Measurements from ENCODE around the gene RTKN. TPM values are rescaled to one million over a fixed set of nuclear protein-coding genes. Genes with fewer than 3 reads are reported as not detected.

The RTKN gene
- total RNA-seq, 1 experiment from 2014 or later, result 87.1 TPM

- Histone ChIP-seq H3K4me1 (ENCODE audit: insufficient read depth, low read length) (no peaks in the 10 kb centered on the region), H2BK5ac (ENCODE audit: insufficient read length, low read length) (no peak overlapping the region), H3K9me3 (ENCODE audit: control insufficient read depth, low read depth, low read length) (no peaks in the 10 kb centered on the region), H3K79me1 (ENCODE audit: insufficient read depth, low read depth, low read length, poor library complexity, severe bottlenecking) (no peaks in the 10 kb centered on the region), H2AFZ (ENCODE audit: low read length) (no peak overlapping the region), H3K14ac (ENCODE audit: insufficient read depth, low read length) (no peak overlapping the region), H3K27ac (ENCODE audit: insufficient read length, low read depth, low read length) (no peak overlapping the region), H3T11ph (ENCODE audit: low read length) (no peak overlapping the region), H4K8ac (replicated peaks; ENCODE audit: insufficient read length, low read depth, low read length) (no peak overlapping the region), H3K4me2 (ENCODE audit: insufficient read depth, insufficient read length, low read length) (no peak overlapping the region), H2BK20ac (ENCODE audit: low read depth, low read length, poor library complexity, severe bottlenecking) (no peak overlapping the region), H3K56ac (ENCODE audit: insufficient read length, low read depth, low read length) (no peak overlapping the region), H3K79me2 (ENCODE audit: insufficient read depth, low read length) (no peaks in the 10 kb centered on the region), H3K23me2 (ENCODE audit: insufficient read length, low read depth, low read length, poor library complexity, severe bottlenecking) (no peaks in the 10 kb centered on the region), H4K20me1 (ENCODE audit: control insufficient read depth, insufficient read depth, insufficient read length) (no peaks in the 10 kb centered on the region), H3K9ac (ENCODE audit: extremely low read depth, insufficient read length, low read length) (no peak overlapping the region), H2AK5ac (ENCODE audit: insufficient read length, low read length) (no peak overlapping the region), H3K4ac (ENCODE audit: low read depth, low read length) (no peak overlapping the region), H4K5ac (ENCODE audit: insufficient read length, low read depth, low read length) (no peak overlapping the region), H2BK120ac (ENCODE audit: low read depth, low read length, poor library complexity, severe bottlenecking) (no peak overlapping the region), H4K91ac (ENCODE audit: insufficient read length, low read depth, low read length) (no peak overlapping the region), H3K27me3 (ENCODE audit: insufficient read depth, low read length) (no peaks in the 10 kb centered on the region), H3K18ac (ENCODE audit: insufficient read length, low read depth, low read length) (no peak overlapping the region), H2BK12ac (ENCODE audit: insufficient read length, low read depth, low read length) (no peak overlapping the region), H2BK15ac (ENCODE audit: low read depth, low read length) (no peak overlapping the region), H3K23ac (ENCODE audit: insufficient read length, low read depth, low read length) (no peak overlapping the region)
- H3K27me3 Mint-ChIP-seq (ENCODE audit: low read depth), result peaks cover 17% of the 10 kb centered on the region
- H3K9me3 Mint-ChIP-seq, result no peaks in the 10 kb centered on the region
- no peak for DNase-seq
- H3K36me3 Mint-ChIP-seq (ENCODE audit: insufficient read depth in 1 of 3, low read depth in 3 of 3), result no peaks in the 10 kb centered on the region; a peak in 1 of 7 replicates
- no peak overlapping the region for H3K4me3 Mint-ChIP-seq
- H3K27ac Mint-ChIP-seq, result no peak overlapping the region
- no CpG with 5 or more reads among the region's 66 CpGs for WGBS (ENCODE audit: extremely low coverage, insufficient read length, low lambda C conversion rate)
- TF ChIP-seq CTCF (conservative IDR thresholded peaks at IDR 0.05), result no peak
- peaks cover 0 to 14% of the 10 kb centered on the region in 2 experiments; a peak in 2 of 4 replicates for H3K4me1 Mint-ChIP-seq
These were observed 26.6 kb downstream of the RTKN start for GRCh38 chr2:74414881-74415761.
